Amniotic stem cell (primary cell): ENCODE data around the gene SCYL1.

Source experiments
- DNase-seq: peaks from one replicate; lab custom pipeline; 2025; lab: John Stamatoyannopoulos, UW

SCYL1 gene

DNA sequence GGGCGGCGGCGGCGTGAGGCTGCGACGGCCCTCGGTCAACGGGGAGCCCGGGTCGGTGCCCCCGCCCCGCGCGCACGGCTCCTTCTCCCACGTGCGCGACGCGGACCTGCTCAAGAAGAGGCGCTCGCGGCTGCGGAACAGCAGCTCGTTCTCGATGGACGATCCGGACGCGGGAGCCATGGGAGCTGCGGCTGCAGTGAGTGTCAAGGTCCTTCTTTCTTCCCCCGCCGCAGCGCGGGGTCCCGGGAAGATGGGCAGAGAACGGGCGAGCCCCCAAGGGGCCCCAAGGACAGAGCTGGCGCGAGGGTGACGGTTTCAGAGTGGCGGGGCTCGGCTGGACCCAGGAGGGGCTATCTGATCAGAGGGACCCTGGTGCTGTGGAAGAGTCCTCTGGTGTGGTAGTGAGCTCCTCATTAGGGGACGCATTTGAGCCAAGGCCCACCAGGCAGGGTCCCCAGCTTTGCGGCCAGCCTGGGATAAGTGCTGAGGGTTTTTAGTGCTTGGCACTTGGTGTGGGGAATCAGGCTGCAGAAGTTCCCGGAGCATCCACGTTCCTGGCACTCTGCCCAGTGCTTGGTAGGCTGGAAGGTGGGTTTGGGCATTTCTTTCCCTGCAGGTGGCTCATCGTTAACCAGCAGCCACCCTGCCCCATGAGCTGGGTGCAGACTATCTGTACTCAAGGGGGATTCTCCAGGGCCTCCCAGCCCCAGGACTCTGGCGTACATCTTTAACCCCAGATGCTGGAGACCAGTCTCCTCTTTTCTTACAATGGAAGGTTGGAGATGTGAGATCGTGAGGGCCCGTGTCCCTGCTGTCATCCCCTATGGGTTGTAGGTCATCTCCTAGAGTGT lies 60.7 kb downstream of the SCYL1 start:
- DNase-seq: no peak

DNA sequence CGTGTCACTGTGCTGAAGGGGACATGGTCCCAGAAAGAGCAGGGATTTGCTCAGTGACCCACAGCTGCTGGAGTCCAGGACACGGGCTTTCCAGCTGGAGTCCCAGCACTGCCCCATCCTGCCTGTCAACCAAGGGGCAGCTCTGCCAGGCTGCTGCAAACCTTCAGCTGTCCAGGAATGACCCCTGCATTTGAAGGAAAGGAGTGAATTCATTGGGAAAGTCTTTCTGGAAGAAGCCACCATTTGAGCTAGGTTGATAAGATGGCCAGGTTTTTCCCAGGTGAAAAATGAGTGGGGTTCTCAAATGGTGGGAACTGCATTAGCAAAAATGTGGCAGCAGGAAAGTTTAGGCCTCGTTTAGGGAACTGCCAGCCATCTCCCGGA lies 61.4 kb downstream of the SCYL1 start:
- no peak for DNase-seq

GRCh38 chr11:65586676-65587075 lies 61.8 kb downstream of the SCYL1 start:
- DNase-seq: no peak
